ENCODE data around the gene IKZF5.

Gene IKZF5

GRCh38 chr10:123013456-123014419 is 5.1 kb upstream of the IKZF5 start:
- Histone ChIP-seq H3K36me3 (ENCODE audit: insufficient read depth, low read length) (no peaks in the 10 kb centered on the region; the same call in 1 of the 2 replicates), H3K4me1 (ENCODE audit: insufficient read depth, low read length, severe bottlenecking) (peaks cover 12% of the 10 kb centered on the region), H3K27me3 (ENCODE audit: insufficient read depth, low read length) (no peaks in the 10 kb centered on the region), H3K9ac (ENCODE audit: low read length) (no peak overlapping the region), H3K4me2 (ENCODE audit: low read length) (no peak overlapping the region), H4K20me1 (ENCODE audit: insufficient read depth, low read length) (no peaks in the 10 kb centered on the region), H3F3A (ENCODE audit: insufficient read depth, low read length) (no peaks in the 10 kb centered on the region), H3K79me2 (ENCODE audit: insufficient read depth, low read length) (no peaks in the 10 kb centered on the region), H3K4me3 (ENCODE audit: low read depth, low read length, poor library complexity, severe bottlenecking) (no peak overlapping the region), H3K9me2 (ENCODE audit: low read depth, low read length) (no peaks in the 10 kb centered on the region), H3K27ac (ENCODE audit: low read depth, low read length, poor library complexity, severe bottlenecking) (no peak overlapping the region), H2AFZ (ENCODE audit: low read length) (no peak overlapping the region), H3K9me3 (ENCODE audit: low read length) (peaks cover 3% of the 10 kb centered on the region; the same call in 1 of the 2 replicates)
- TF ChIP-seq CTCF (IDR thresholded peaks at IDR 0.05; ENCODE audit: low read length) (no peak), EZH2 (IDR thresholded peaks at IDR 0.05; ENCODE audit: borderline replicate concordance, low read length) (no peak)

GRCh38 chr10:123011987-123012386 is 3.4 kb upstream of the IKZF5 start:
- no peaks in the 10 kb centered on the region for H3K27me3 ChIP-seq (ENCODE audit: insufficient read depth, low read length)
- H3K4me2 ChIP-seq (ENCODE audit: low read length) = no peak overlapping the region
- TF ChIP-seq CTCF (IDR thresholded peaks at IDR 0.05; ENCODE audit: low read length) (no peak), EZH2 (IDR thresholded peaks at IDR 0.05; ENCODE audit: borderline replicate concordance, low read length) (no peak)

GRCh38 chr10:123009105-123009820 is 668 bp upstream of the IKZF5 start:
- TF ChIP-seq CTCF (IDR thresholded peaks at IDR 0.05; ENCODE audit: low read length) = no peak
- TF ChIP-seq EZH2 (IDR thresholded peaks at IDR 0.05; ENCODE audit: borderline replicate concordance, low read length) = no peak
- Histone ChIP-seq H3K9me3 (ENCODE audit: low read length) (no peaks in the 10 kb centered on the region), H3K9me2 (ENCODE audit: low read depth, low read length) (no peaks in the 10 kb centered on the region), H3K4me1 (ENCODE audit: insufficient read depth, low read length, severe bottlenecking) (peaks cover 34% of the 10 kb centered on the region), H3K27ac (ENCODE audit: low read depth, low read length, poor library complexity, severe bottlenecking) (no peak overlapping the region), H3K79me2 (ENCODE audit: insufficient read depth, low read length) (peaks cover 40% of the 10 kb centered on the region), H3K27me3 (ENCODE audit: insufficient read depth, low read length) (no peaks in the 10 kb centered on the region), H3K4me2 (ENCODE audit: low read length) (peak overlapping the region; percentile 87), H4K20me1 (ENCODE audit: insufficient read depth, low read length) (no peaks in the 10 kb centered on the region), H3F3A (ENCODE audit: insufficient read depth, low read length) (no peaks in the 10 kb centered on the region), H2AFZ (ENCODE audit: low read length) (no peak overlapping the region), H3K9ac (ENCODE audit: low read length) (peak overlapping the region; percentile 82), H3K36me3 (ENCODE audit: insufficient read depth, low read length) (peaks cover 15% of the 10 kb centered on the region; the same call in 1 of the 2 replicates), H3K4me3 (ENCODE audit: low read depth, low read length, poor library complexity, severe bottlenecking) (peak overlapping the region; percentile 90)

More at GRCh38 chr10:123011987-123012386, 3.4 kb upstream of the IKZF5 start:
- no peaks in the 10 kb centered on the region for H3K9me2 ChIP-seq (ENCODE audit: low read depth, low read length)
- no peak overlapping the region for H3K9ac ChIP-seq (ENCODE audit: low read length)
- no peaks in the 10 kb centered on the region for H3K36me3 ChIP-seq (ENCODE audit: insufficient read depth, low read length)
- H3K27ac ChIP-seq (ENCODE audit: low read depth, low read length, poor library complexity, severe bottlenecking) = no peak overlapping the region
- H3K4me3 ChIP-seq (ENCODE audit: low read depth, low read length, poor library complexity, severe bottlenecking) = no peak overlapping the region
- H3K79me2 ChIP-seq (ENCODE audit: insufficient read depth, low read length) = peaks cover 13% of the 10 kb centered on the region
- H4K20me1 ChIP-seq (ENCODE audit: insufficient read depth, low read length) = no peaks in the 10 kb centered on the region
- H2AFZ ChIP-seq (ENCODE audit: low read length) = no peak overlapping the region
- no peaks in the 10 kb centered on the region for H3F3A ChIP-seq (ENCODE audit: insufficient read depth, low read length)
- H3K4me1 ChIP-seq (ENCODE audit: insufficient read depth, low read length, severe bottlenecking) = peaks cover 19% of the 10 kb centered on the region
- no peaks in the 10 kb centered on the region for H3K9me3 ChIP-seq (ENCODE audit: low read length)

Data from OCI-LY1 (cell line).